HG03135 (cell line): Measurements from ENCODE around the gene SLC4A7.
A peak's percentile ranks its signal among the peaks of the same experiment; 100 is the strongest.
"Not testable (repeated sequence)": the region's sequence is repeated elsewhere in the genome, so short reads cannot be mapped to it uniquely, and the experiment has no call there.

Experiments used
- ATAC-seq: cut with Tn5 transposase; IDR thresholded peaks from one replicate; pipeline ENCODE4 v1.9.1; 2021; ENCODE audit warnings: mild to moderate bottlenecking, moderate library complexity; ENCODE audit not compliant: unreplicated experiment

SLC4A7 gene

DNA sequence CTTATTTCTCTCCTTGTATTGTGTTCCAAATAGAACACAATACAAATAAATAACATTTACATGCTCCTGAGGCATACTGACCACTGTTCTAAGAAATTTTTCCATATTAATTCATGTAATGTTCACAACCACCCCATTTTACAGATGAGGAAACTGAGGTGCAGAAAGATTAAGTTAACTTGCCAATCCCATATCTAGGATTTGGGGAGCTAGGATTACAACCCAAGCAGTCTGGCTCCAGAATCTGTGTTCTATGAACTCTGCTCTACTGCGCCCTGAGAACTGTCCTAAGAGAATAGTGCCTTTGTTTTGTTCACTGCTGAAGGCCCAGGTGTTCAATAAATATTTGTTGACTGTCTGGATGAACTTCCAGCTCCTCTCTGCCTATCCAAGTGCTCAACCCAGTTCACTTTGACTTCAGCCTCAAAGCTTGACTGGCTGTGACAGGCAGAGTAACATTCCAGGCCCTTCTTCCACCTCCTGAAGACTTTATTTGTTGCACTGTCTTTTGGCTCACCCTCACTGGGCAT lies 118.1 kb downstream of the SLC4A7 start:
- ATAC-seq = no peak

DNA sequence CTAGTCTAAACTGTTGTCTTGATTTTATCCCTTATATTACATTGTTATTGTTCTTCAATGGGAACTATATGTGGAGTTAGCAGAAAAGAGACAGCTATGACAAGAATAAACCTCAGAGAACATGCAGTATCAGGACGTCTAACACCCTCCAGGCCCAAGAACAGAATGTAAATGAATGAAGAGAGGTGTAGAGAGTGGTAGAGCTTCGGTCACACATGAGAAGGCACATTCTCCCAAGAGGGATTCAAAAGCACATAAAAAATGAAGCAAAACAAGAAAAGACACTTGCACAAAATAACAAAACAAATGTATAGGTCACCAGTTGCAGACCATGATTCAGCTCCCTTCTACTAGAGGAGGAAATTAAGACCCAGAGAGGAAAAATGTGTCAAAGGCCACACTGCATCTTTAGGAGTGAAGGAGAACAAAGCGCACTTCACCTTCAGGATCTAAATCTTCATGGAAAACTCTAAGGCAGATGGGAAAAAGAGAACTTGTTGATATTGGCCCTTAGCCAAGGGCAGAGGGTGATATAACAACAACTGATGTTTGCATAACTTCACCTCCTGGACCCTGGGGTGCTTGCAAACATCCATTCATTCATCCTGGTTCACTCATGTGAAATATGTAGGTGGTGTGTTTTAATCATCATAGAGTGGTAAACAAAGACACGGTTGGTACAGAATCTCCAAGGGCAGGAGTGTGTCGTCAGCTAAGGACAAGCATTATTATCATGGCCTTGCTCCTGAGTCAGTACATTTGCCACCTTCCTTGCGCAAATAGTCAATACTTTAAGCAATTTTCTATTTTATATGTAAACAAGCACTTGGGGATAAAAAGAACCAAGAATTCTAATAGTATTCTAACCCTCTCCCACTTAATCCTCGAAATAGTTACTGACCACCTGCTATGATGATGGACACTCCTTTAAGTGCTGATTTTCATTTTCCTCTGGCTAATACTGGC lies 123.8 kb downstream of the SLC4A7 start:
- peak; percentile 45 for ATAC-seq

DNA sequence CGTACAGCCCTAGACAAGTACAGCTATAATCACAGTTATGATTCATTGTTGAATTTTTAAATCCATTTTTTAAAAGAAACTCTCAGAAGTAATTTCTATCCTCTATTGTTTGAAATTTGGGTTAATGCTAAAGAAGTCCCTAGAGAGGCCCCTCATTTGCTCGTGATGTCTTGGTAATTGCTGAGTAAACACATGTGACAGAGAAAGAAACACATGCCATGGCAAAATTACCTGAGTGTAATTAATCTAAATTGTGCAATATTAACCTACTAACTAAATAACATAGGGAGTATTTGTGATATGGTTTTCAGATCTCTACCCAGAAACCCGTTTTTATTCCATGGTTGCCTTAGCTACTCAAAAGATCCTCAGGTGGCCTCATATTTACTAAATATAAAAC lies 125.8 kb downstream of the SLC4A7 start:
- no peak for ATAC-seq

DNA sequence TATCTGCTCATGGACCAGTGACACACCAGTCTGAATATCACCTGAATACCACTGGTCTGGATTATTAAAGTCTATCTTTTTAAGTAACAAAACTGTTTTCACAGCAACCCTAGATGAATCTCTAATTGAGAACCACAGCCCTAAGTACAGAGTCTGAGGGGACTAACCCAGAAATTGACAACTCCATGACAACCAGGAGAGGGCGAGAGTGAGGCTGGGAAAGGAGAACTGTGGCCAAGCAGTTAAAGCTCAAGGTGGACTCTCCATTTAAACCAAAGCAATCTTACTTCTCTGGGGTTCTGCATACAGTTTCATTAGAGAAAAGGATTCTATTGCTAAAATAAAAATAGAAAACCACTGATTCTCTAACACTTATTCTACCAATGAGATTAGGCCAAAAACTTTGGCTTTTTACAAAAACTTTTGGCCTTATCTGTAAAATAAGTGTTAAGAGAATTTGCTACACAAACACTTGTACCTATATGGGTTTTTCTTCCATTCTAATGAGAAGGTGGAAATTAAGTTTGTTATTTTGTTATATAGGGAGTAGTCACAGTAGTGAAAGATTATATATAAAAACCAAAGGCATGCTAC lies 126.4 kb downstream of the SLC4A7 start:
- ATAC-seq = peak; percentile 88

DNA sequence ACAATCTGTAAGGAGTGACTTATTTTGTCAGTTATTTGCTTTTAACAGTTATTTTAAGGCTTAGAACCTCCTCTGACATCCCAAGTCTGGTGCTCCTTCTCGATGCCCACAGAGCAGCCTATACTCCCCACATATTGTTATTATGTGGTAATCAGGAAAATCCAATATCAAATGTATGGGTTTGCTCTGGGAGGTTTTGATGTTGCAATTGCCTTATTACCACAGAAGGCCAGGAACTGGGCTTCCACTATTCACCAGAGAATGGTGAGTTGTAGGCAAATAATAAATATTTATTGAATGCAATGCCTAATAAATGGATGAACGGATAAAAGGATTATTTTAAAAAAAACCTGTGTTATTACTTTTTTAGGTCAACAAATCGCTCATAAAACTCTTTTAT lies 127.2 kb downstream of the SLC4A7 start:
- no peak for ATAC-seq

DNA sequence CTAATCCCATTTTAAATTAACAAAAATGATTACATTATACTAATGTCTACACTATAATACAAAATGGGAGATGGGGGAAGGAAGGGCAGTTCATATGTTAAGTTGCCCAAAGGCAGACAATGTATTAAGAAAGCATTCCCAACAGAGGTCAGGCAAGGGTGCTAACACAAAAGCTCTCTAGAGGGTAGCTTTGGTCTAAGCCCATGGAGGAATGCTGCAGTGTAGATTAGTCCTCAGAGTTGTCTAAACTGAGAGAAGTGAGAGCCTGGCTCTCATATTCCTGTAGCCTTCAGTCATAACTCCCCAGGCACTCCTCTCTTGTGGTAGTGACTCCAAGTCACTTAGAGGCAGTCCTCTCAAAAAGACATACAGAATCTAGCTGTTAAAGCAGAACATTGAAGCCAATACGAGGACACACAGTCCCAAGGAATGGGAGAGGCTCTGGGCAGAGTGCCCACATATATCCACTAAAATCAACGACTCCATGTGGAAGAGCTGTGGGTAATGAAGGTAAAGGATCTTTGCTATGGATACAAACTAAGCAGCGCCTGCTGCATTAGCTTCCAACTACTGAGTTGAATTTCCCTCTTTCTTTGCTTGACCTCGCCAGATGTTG lies 129.5 kb downstream of the SLC4A7 start:
- ATAC-seq = no peak

DNA sequence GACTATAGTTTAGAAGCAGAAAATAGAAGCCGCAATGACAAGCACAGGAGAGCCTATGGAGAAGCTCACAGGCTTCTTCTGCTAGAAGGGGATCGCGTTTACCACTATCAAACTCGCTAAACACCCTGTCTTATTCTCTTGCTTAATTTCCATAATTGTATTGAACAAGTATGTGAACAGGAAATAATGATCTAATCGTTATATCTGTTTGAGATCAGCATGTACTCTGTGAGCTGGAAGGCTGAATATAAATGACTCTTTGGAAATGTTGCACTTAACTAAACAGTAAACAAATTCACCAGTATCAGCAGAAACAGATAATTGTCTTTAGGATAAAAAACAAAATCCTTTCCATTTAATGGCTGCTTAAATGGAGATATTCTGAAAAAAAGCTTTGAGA lies 130.0 kb downstream of the SLC4A7 start:
- ATAC-seq = no peak

DNA sequence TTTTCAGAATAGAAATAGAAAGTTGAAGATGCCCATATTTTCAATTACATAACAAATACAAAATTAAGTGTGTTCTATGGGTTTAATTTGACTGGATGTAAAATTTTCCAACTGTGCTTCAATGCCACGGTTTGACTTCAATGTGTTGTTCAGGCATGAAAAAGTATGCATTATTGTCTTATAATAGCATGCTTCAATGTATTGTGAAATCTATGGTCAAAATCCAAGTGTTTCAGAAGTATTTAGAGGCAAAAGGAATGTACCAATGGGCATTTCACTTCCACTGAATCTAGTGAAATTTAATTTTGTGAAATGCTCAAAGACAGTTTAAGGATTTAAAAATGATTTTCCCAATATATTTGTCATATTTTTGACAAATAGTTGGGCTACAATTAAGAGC lies 131.0 kb downstream of the SLC4A7 start:
- ATAC-seq = no peak

DNA sequence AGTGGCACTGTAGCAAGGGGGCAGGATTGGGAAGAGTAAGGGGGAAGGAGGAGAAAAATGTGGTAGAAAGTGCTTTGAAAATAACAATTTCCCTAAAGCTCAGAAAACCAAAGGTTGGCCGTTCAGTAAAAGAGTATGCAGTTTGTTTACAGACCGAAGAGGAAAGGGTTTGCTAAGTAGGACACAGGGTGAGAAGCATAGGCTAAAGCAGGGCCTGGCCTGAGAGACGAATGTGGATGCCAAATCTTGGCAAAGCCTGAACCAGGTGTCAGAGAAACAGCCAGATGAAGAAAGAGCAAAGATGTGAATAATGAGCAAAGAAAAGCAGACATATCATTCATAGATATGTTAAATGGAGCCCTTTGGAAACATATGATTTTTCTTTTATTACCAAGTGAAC lies 132.1 kb downstream of the SLC4A7 start:
- ATAC-seq = no peak

DNA sequence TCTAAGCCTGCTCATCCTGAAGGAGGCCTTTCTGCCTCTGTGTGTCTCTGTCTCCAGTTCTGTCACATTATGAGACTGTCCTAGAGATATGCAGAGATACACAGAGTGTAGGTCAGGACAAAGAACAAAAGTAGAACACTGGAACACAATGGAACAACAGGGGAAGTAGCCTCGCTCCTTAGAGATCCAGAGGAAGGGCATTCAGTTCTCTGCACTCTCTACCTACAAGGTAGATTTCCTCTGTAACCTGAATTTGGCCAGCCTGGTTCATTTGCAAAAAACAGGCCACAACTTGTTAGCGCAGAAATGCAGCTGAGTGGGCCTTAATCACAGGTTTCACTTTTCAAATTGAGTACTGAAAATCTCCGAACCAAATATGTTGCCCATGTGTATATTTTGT lies 134.4 kb downstream of the SLC4A7 start:
- ATAC-seq = peak; percentile 49

DNA sequence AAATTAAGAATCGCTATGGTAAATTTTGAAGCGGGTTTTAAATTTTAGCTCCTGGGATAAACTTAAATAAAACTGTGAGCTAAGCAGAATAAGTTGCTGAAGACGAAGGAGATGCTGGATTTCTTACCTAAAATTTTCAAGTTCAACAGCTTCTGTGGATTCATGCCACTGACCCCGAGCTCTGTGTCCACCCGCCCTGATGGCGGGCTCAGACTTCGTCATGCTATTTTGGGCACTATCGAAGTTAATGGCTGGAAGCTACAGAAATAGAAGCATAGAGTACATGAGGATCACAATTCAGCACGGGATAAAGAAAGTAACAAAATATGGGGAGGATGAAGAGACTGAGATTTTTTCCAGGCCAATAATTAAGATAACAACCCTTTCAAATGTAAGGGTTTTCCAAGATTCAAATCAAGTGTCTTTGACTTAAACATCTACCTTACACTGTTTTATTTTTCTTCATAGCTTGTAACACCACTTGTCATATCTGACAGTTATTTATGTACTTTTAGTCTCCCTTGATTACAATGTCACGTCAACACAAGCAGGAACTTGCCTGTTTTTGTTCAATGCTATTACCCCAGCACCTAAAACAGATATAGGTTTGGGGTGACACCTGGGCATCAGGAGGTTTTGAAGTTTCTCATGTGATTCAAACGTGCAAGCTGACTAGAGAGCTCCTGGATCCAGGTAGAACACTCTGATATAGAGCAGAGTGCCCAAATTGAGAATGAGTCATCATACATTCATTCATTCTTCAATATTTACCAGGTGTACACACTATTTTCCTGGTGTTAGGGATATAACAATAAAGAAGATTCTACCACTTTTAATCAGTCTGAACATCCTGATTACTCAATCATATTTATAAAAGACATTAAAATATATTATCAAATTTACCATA lies 138.0 kb downstream of the SLC4A7 start:
- no peak for ATAC-seq

DNA sequence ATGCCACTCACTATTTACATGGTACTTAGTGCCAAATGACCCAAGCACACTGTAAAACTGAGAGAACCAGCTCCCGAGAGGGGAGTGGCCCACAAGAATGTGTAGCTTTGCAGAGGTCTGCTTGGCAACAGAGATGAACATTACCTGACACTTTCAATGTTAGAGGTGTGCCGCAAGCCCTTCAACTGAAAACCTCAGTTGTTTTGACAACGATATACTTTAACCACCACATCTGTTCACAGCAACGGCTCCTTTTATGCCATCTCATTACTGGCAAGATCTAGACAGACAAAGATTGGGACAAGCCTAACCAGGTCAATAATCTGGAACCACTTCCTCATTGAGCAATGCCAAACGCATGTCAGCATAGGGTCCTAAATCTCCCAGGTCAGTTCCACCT lies 138.7 kb downstream of the SLC4A7 start:
- no peak for ATAC-seq

DNA sequence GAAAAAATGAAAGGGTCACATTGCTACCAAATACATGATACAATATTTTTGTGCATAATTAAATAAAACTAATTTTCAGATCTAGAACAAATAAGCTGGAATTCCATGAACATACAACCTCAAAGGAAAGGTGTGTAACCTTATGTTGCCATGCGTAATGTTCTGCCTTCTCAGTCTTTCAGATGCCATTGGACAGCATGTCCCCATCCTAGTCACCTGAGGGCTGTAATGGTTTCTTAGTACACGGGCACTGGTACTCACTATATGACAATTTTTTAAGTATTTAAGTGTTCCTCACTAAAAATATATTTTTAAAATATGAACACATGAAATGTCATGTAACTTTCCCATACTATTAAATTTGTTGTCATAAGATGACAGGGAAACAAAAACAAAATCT lies 139.1 kb downstream of the SLC4A7 start:
- ATAC-seq = no peak

DNA sequence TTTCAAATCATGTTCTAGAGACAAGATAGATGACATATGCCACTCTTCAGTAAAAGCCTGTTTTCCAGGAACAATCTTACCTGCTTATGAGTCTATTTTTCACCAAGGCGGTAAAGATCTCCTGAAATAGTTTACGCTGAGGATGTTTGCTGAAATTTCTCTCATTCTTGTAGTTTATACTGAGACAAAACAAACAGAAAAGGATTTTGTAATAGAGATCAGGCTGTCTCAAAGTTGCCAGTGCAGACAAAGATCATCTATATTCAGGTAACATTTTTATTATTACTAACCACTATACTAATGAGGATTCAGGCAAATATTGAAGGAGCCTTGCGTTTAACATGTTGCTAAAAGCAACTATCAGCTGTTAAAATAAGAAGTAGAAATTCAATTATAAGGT lies 140.0 kb downstream of the SLC4A7 start:
- ATAC-seq = no peak

DNA sequence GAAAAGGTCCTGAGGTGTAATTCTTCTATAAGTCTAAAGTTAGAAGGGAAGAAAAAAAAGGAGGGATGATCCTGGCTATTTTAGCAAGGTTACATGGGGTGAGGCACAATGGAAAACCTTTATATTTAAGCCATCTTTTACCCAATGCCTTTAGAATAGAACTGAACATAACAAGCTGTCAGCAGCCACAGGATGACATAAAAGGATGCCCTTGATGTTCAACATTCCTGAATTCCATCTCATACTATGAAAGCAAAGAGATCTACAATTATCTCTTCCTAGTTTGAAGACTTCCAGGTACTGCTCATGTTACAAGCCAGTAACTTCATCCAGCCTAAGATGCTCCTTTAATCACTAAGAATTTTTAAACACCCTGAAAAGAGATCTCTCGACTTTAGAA lies 141.9 kb downstream of the SLC4A7 start:
- no peak for ATAC-seq

DNA sequence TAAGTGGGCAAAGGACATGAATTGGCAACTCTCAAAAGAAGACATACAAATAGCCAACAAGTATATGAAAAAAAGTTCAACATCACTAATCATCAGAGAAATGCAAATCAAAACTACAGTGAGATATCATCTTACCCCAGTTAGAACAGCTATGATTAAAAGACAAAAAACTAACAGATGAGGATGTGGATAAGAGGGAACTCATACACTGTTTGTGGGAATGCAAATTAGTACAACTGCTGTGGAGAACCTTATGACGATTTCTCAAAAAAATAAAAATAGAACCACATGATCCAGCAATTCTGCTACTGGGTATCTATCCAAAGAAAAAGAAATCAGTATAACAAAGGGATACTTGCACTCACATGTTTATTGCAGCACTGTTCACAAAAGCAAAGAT lies 143.7 kb downstream of the SLC4A7 start:
- peak; percentile 70 for ATAC-seq

DNA sequence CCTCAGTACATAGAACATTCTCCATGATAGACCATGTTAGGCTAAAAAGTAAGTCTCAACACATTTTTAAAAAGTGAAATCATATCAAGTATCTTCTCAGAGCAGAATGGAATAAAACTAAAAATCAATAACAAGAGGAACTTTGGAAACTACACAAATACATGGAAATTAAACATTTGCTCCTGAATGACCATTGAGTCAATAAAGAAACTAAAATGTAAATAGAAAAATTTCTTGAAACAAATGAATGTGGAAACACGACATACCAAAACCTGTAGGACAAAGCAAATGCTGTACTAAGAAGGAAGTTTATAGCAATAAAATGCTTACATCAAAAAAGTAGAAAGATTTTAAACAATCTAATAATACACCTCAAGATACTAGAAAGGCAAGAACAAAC lies 148.6 kb downstream of the SLC4A7 start:
- no peak for ATAC-seq

DNA sequence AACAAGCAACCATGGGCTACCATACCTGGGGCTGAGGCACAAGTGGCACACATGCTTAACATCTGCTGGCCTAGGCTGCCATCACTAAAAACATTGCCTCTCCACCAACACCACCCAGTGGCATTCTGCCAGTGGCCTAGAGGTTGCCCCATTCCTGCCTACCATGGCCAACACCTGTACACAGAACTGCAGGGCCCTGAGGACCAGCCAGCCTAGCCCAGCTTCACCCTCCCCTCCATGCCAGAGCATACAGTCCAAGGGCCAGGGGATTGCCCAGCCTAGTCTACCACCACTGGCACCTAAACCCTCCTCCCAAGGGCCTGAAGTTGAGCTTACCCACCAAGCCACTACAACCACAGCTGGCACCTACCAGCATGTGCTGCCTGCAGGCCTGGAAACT lies 150.3 kb downstream of the SLC4A7 start:
- ATAC-seq = no peak

DNA sequence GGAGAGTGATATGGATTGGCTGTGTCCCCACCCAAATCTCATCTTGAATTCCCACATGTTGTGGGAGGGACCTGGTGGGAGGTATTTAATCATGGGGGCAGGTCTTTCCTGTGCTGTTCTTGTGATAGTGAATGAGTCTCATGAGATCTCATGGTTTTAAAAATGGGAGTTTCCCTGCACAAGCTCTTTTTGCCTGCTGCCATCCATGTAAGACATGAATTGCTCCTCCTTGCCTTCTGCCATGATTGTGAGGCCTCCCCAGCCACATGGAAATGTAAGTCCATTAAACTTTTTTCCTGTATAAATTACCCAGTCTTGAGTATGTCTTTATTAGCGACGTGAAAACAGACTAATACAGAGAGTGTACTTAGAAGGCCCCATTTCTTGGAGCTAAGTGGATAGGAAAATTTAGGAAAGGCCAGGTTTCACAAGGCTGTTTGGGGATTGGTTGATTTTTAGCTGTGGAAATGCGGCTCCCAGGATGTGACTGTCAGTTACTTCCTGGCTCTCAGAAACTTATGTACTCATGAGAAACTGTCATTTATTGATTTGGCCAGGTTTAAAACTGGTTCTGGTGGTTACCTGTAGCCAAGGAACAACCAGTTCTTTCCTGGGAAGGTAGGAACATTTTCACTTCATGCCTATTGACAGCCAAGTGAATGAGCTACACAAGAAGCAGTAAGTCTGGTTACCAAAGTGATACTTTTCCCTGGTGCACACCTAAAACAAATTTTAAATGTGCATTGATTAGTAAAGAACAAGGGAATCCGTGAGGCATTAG lies 155.0 kb downstream of the SLC4A7 start:
- ATAC-seq = not testable (repeated sequence)
